GM21390 (cell line): ENCODE results near the gene RAPGEF3.

Experiments used
- ATAC-seq: cut with Tn5 transposase; IDR thresholded peaks from one replicate; pipeline ENCODE4 v1.9.1; 2021; ENCODE audit not compliant: unreplicated experiment

RAPGEF3 gene

DNA sequence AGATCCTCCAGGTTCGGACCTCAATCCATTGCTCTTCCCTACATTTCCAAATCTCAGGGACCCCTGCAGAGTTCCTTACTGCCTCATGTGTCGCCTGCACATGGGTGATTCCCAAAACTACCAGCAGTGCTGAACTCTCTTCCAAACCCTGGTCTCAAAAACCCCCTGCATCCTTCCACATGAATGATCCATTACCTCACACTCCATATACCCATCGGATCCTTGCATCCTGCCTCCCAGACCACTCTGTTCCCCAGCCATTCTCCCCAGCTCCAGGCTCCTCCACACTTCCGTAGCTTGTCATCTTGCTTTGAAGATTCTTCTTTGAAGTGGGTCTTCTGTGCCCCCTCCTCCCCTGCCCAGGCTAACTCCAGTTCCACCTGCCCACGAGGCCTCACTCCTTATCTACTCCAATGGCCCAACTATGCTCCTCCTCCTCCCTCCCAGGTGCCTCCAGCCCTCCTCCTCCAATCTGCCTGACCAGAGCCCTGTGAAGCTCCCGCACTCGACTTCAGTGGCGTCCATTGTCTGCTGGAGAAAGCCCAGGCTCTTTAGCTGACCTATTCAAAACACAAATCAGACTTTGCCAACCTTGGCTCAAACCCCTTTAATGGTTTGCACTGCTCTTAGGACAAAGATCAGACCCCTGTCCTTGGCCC lies 13.8 kb downstream of the RAPGEF3 start:
- ATAC-seq: no peak

DNA sequence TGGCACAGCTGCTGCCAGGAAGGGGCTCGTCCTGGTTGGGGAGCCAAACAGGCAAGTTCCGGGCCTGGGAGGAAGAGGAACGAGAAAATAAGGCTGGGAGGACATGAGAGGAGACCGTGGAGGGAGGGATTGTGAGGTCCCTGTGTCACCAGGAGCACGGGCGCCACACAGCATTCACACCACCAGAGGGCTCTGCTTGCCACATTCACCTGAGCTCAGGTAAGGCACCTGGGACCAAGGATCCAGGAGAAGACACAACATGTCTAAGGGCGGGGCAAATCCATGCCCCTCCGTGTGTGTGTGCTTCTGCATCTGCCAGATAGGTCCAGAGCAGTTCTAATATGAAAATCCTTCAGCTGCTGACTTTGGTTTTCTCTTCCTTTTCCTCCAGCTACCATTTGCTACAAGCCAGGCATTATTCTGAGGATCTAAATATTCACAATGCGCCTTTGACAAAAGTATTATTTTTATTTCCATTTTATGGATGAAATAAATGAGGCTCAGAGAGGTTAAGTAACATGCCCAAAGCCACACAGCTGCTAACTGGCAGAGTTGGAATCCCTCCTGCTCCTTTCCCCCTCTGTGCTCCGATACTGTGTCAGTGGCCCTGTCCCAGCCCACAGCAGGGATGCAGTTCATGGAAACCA lies 14.6 kb downstream of the RAPGEF3 start:
- ATAC-seq: no peak

DNA sequence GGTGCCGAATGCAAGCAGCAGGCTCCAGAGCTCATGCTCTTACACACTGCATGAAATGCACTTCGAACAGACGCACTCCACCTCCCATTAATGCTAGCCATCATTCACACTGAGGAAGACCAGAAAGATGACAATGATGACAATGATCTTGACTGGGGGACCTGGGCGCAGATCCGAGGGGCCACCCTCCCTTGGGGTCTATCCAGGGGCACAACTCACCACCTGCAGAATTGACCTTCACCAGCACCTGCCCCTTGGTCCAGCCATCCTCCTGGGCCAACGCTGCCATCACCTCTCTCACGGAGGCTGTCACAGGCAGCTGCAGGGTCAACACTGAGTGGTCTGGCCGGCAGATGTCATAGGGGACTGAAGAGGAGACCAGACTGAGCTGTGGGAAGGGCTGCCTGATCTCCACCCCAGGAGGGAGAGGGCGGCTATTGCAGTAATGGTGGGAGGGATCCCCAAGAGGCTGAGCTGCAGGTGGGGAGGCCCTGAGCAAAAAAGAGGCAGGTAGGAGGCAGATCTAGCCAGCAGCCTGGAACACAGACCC lies 15.3 kb downstream of the RAPGEF3 start:
- no peak for ATAC-seq

DNA sequence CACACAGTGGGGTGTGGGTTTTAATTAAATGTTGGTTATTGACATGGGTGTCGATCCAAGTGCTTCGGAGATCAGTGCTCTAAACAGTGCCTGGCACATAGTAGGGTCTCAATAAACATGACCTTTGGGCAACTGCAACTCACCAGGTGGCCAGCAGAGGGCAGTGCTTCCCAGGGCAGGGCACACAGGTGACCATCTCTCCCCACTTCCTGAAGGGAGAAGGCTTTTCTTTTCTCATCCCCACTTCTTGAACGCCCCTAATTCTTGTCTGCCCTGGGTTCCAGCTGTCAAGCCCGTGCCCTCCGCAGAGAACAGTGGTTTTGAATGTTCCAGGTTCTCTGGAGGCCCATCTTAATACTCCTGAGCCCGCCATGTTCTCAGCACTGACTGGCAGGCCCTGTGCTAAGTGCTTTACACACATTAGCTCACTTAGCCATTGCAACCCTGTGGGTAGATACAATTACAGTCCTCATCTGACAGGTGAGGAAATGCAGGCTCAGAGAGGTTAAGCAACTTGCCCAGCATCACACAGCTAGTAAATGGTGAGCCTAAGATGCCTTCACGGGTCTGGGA lies 16.3 kb downstream of the RAPGEF3 start:
- no peak for ATAC-seq

DNA sequence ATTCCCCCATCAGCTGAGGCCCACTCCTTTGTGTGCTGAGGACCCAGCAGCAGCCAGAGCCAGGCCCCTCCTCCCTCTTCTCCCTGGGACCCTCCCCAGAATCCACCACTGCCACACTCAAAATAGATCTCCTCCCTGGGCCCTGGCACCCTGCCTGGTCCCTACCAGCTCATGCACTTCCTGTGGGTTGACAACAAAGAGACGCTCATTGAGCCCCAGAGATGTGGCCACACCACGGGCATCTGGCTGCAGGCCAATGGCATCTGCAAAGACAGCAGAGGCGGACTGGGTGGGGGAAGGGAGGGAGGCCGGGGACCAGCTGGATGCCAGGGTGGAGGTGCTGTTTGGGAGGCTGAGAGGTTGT lies 17.4 kb downstream of the RAPGEF3 start:
- no peak for ATAC-seq

DNA sequence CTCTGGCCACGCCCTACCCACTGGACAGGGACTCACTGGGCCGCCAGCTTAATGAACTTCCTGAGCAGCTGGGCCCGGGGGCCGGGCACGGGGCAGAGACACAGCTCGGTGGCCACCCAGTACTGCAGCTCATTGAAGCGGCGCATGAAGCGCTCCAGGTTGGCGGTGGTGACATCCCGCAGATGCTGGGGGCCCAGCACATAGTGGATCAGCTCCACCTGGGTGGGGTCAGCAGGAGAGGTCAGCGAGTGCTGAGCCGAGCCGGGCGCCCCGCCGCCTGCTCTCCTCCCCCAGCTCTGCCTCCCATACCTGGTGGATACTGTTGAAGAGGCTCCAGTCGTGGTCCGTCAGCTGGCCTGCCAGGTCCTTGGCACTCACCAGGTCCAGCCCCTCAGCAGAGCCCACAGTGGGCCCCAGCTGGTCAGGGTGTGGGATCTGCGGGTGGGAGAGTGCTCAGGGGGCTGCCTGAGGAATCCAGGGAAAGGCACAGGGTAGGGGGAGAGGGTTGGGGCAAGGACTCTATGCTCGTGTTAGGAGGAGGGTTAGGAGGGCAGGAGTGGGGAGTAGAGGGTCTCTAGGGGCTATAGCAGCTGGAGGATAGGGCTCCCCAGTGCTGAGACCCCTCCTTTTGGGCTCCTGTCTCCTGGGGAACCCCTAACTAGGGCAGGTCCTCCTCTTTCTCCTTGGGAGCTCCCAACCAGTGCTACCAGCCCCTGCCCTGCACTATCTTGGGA lies 17.9 kb downstream of the RAPGEF3 start:
- ATAC-seq: peak; percentile 35

DNA sequence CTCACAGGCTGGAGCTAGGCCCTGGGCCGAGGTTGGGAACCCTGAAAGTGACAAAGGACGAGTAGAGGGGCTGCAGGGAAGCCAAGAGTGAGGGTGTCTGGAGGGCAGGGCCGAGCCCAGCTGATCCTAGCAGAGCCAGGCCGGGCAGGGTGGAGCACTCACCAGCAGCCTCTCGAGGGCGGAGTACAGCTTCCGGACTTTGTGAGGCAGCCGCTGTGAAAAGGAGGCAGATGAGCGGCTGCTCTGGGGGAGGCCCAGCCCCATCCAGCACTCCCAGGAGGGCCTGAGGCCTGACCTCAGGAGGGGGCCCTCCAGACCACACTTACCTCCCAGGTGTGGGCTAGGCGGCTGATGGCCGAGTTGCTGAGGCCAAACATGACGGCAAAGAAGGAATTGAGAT lies 18.7 kb downstream of the RAPGEF3 start:
- peak; percentile 62 for ATAC-seq

DNA sequence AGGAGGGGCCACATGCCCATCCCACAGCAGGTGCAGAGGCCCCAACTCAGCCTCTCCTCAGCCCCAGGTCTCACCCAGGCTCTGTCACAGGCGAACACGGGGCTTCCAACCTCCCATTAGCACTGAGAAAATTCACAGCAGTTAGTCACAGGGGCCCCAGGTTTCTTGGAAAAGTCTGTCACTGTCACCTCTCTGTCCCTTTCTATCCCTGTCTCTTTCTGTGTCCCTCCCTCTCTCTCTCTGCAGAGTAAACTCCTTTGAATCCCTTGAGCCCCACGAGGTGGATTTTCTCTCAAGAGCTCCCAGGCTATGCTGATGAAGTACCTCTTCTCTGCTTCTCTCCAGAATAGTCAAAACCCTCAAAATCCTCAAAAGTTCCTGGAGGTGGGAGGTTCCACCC lies 19.4 kb downstream of the RAPGEF3 start:
- no peak for ATAC-seq

DNA sequence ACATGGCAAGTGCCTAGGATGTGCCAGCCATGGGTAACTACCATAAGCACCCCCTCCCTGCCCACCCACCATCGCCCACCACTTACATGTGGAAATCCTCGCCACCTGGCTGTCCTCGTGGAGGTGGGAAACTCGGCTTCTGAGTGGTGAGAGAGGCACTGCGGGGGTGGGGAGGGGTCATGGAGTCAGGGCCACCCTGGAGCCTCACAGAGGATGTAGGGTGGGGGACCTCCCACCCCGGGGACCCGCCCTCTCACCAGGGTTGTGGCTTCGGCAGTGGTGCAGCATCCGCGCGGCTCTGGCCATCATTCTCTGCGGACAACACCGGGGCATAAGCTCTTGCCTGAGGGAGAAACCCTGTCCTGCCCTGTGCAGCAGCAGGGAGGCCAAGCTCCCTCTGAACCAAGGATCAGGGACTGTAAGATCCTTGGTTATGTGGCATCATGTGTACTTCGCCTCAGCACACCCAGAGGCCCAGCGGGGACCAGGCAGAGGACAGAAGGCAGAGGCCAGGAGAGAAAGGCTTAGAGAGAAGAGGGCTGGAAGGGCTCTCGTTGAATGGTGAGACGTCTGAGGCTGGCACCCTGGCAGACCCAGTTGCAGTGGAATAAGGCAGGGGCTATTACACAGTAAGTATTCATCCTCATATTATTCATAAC lies 20.6 kb downstream of the RAPGEF3 start:
- ATAC-seq: no peak

DNA sequence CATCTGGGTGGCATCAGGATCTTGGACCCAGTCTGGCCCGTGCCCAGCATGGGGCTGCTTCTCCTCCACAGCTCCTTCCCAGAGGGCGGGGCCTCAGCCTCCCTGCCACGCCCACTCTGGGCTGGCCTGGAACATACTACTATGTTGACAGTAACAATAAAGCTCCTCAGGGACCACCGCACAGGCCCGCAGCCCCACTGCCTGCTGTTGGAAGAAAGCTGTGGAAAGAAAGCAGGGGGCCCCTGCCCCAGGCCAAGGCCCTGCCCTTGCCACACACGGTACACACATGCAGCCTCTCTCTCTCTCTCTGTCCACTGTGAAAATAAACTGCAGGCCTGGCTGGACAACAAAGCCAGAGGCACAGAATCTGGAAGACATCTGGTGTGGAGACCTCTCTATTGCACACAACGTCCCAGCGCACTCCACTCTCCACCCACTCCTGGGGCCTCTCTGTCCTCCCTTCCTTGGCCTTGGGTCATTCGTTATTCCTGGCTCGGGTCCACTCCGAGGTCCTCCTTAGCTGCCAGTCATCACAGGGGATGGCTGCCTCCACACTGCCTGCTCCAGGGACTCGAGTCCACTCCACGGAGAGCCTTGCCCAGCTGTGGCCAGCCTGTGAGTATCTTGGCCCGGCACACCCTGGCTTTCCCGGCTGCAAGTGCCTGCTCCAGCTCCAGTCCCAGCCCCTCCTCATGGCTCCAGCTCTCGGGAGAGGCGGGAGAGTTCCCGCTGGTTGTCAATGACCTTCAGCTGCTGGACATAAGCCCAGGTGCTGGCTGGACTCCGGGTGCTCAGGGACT lies 21.6 kb downstream of the RAPGEF3 start:
- no peak for ATAC-seq

DNA sequence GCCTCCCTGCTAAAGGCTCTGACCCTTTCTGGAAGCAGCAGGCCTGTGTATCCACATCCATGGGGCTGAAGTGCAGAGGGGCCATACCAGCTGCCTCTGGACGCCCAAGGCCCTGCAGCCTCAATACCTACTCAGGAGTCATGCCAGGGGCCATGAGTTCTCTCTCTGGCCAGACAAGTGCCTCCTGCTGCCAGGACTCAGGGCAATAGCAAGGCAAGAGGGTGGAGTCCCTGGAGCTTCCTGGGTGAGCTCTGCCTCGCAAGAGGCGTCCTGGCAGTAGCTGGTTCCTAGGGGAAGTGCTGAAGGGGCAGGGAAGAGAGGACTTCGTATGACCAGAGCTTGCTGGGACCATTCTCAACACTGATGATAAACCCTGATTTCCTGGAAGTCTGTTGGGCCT lies 22.5 kb downstream of the RAPGEF3 start:
- no peak for ATAC-seq

DNA sequence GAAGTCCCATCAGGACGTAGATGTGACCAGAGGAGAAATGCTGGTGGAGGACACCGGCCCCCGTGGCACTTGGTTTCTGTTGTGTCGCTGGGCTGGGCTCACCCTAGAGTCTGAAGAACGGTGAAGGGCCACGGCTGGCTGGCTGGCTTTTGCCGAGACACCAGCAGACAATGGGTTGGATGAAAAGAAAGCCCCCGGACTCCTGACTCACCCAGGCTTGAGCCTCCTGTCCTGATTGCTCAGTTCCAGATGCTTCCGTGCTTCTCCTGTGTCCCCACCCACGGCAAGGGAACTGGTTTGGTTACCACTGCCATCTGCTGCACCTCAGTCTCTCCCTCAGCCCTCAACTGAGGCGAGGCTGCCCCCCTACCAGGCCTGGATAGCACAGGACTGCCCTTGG lies 23.0 kb downstream of the RAPGEF3 start:
- ATAC-seq: no peak

DNA sequence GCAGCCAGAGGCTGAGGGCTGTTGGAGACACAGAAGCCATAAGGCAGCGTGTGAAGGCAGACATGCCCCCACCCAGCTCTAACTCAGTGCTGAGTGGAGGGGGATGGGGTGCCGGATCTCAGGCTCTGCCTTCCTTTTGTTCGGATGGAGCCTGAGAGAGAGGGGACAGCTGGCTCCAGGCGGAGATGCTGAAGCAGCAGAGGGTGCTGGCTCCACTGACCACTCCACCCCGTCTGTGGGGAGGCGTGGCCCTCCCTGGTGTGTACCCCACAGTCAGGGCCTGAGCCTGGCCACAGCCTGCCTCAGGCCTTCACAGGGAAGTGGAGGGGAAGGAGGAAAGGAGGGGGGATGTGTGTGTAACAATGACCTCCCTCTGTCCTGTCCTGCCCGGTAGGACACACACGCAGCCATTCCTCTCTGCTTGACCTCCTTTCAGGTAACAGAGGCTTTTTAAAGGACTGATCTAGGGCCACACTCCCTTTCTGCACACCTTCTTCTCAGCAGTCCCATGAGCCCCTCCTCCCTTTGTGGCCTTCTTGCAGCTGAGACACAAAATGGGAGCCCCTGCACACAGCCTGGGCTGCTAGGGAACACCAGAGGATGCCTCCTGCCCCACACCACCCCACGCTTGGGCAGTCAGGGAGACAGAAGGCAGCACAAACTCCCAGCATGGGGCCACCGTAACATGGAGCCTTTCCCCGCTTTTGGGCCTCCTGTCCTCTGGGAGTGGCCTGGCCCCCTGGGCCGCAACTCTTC lies 23.8 kb downstream of the RAPGEF3 start:
- ATAC-seq: no peak

DNA sequence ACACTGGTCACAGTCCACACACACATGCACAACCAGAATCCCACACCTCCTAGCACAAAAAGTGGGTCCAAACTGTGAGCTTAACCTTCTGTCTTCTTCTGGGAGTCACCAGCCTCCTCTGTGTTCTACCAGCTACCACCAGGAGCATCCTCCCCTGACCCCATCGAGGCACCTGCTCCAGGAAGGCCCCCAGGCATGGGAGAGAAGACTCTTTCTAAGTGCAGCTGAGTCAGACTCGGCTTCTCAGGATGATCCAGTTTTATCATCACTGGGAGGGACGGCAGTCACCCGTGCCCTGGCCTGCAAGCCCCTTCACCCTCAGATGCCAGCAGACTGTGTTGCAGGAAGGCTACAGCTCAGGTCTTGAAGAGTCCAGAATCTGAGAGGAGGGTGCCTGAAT lies 25.5 kb downstream of the RAPGEF3 start:
- no peak for ATAC-seq

DNA sequence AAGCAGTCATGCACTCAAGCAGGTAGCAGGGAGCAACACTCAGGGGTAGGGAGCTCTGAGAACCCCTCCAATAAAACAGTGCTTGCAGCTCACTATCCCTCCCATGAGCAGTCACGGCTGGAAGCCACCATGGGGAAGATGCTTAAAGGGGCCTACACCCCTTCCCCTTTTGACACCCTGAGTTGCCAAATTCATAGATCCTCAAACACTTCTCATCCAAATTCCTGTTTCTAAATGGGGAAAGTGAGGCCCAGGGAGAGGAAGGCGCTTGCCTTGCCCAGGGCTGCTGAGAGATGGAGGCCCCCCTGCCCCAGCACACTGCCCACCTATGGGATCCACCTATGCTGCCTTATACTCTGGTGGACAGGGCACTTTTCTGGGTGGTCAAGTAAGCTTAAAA lies 26.2 kb downstream of the RAPGEF3 start:
- no peak for ATAC-seq

DNA sequence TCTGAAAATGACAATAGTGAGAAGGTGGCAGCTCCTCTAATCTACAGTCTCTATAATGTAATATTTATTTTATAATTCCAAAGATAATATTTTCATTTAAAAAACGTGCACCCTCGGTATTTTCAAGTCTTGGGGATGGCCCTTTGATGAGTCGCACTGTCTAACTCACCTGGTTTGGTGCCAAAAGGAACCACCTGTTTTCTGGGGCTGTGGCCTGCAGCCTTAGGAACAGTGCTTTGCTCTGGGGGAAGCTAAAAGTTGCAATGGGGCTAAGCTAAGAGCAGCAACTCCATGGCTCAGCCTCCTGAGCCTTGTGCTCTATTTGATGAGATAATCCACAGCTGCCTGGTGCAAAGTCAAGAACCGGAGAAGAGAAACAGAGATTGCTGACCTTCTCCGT lies 27.0 kb downstream of the RAPGEF3 start:
- ATAC-seq: no peak

DNA sequence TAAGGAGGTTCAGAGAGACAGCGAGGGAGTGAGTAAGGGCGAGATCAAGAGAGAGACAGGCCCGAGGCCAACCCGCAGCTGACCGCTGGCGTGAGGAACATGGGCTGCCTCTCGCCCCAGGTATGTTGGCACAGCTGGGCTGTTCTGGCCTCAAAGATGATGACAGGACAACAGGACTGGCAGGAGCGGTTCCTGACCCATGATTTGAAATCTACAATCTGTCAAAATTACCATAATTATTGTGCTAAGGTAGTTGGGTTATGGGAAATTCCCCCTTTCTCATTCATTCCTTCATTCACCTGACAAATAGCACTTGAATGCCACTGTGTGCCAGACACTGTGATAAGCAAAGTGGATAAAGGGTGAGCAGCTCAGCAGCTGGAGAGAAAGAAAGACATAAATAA lies 28.3 kb downstream of the RAPGEF3 start:
- ATAC-seq: no peak

DNA sequence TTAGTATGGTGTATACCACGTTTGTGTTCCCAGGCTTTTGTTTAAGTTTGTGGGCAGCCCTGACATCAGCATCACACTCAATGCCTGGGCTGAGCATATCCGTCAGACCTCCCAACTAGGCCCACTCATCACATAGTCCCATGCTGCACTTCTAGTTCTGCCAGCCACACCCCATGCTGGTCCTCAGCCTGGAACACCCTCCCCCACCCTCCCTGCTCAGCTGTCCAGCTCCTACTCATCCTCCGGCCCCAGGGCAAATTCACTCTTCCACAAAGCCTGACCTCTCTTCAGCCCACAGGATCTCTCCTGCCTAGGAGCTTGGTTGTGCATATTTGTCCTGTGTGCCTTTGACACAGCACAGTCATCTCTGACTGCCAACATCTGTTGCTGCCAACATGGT lies 29.4 kb downstream of the RAPGEF3 start:
- no peak for ATAC-seq

DNA sequence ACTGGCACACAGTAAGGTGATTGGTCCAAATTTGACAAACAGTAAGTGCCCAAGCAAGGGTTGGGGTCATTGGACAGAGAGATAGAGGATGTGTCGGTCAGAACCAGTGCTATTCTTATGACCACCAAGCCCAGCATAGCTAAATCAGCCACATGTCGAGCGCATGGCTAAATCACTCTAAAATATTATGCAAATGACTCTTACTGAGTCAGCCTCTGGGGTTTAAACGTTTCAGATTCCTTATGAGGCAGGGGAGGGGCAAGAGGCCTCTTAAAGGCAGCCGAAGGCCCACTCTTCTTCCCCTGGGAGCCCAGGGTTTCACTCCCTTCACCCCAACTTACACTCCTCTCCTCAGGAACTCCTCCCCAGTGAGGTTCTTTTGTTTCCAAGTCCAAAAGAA lies 32.8 kb downstream of the RAPGEF3 start:
- ATAC-seq: peak; percentile 90
